ENCODE data around the gene SS18L1. TPM values are rescaled to one million over a fixed set of nuclear protein-coding genes. Genes with fewer than 3 reads are reported as not detected.

The SS18L1 gene
- total and polyA plus RNA-seq, 2 experiments from 2014 or later, result 2.1 to 13.0 TPM

GRCh38 chr20:62210496-62210855 is 66.9 kb downstream of the SS18L1 start:
- H3K27me3 ChIP-seq, result peaks cover 11% of the 10 kb centered on the region
- DNase-seq (ENCODE audit: low spot score), result no peak
- no peaks in the 10 kb centered on the region for H3K36me3 ChIP-seq (replicated peaks; ENCODE audit: insufficient read depth, low read depth)
- no peaks in the 10 kb centered on the region for H3K79me2 ChIP-seq
- no peak for TF ChIP-seq EZH2 (IDR thresholded peaks at IDR 0.05; ENCODE audit: borderline replicate concordance)
- TF ChIP-seq EZH2phosphoT487 (IDR thresholded peaks at IDR 0.05; ENCODE audit: low read depth, severe bottlenecking, unreplicated experiment), result no peak
- no peak for TF ChIP-seq CTCF (IDR thresholded peaks at IDR 0.05; ENCODE audit: poor library complexity)
- WGBS (ENCODE audit: low lambda C conversion rate, missing lambda C conversion rate), result 88% methylated on average over 20 of the region's 21 CpGs
- H2AFZ ChIP-seq, result no peak overlapping the region
- no peak overlapping the region for H3K4me3 ChIP-seq
- no peaks in the 10 kb centered on the region for H3K9me2 ChIP-seq (replicated peaks; ENCODE audit: insufficient read depth)
- no peaks in the 10 kb centered on the region for H3K9me3 ChIP-seq (ENCODE audit: low read depth)
- H3K27ac ChIP-seq, result no peak overlapping the region
- no peaks in the 10 kb centered on the region for H3K4me1 ChIP-seq (ENCODE audit: insufficient read depth)
- no peak overlapping the region for H3K4me2 ChIP-seq
- H4K20me1 ChIP-seq (ENCODE audit: insufficient read depth, poor library complexity, severe bottlenecking), result no peaks in the 10 kb centered on the region

- H4K20me1 ChIP-seq (ENCODE audit: insufficient read depth, poor library complexity, severe bottlenecking), result no peaks in the 10 kb centered on the region
- H3K4me3 ChIP-seq, result no peak overlapping the region
- TF ChIP-seq EZH2 (IDR thresholded peaks at IDR 0.05; ENCODE audit: borderline replicate concordance), result no peak
- no peak for TF ChIP-seq EZH2phosphoT487 (IDR thresholded peaks at IDR 0.05; ENCODE audit: low read depth, severe bottlenecking, unreplicated experiment)
- no peak for TF ChIP-seq CTCF (IDR thresholded peaks at IDR 0.05; ENCODE audit: poor library complexity)
- H3K27me3 ChIP-seq, result peaks cover 11% of the 10 kb centered on the region
- no peaks in the 10 kb centered on the region for H3K9me2 ChIP-seq (replicated peaks; ENCODE audit: insufficient read depth)
- no peak overlapping the region for H3K4me2 ChIP-seq
- H3K27ac ChIP-seq, result no peak overlapping the region
- no peaks in the 10 kb centered on the region for H3K36me3 ChIP-seq (replicated peaks; ENCODE audit: insufficient read depth, low read depth)
- no peaks in the 10 kb centered on the region for H3K9me3 ChIP-seq (ENCODE audit: low read depth)
- H2AFZ ChIP-seq, result no peak overlapping the region
- WGBS (ENCODE audit: low lambda C conversion rate, missing lambda C conversion rate), result 88% methylated on average over 8 of the region's 8 CpGs
- no peaks in the 10 kb centered on the region for H3K79me2 ChIP-seq
- no peak for DNase-seq (ENCODE audit: low spot score)
- no peaks in the 10 kb centered on the region for H3K4me1 ChIP-seq (ENCODE audit: insufficient read depth)
These were observed 67.6 kb downstream of the SS18L1 start for GRCh38 chr20:62211216-62211615.

GRCh38 chr20:62211769-62212288 is 68.3 kb downstream of the SS18L1 start:
- Histone ChIP-seq H2AFZ (no peak overlapping the region), H3K4me3 (no peak overlapping the region), H4K20me1 (ENCODE audit: insufficient read depth, poor library complexity, severe bottlenecking) (no peaks in the 10 kb centered on the region), H3K4me2 (no peak overlapping the region), H3K9me3 (ENCODE audit: low read depth) (no peaks in the 10 kb centered on the region), H3K79me2 (no peaks in the 10 kb centered on the region), H3K9me2 (replicated peaks; ENCODE audit: insufficient read depth) (no peaks in the 10 kb centered on the region), H3K27ac (no peak overlapping the region), H3K4me1 (ENCODE audit: insufficient read depth) (no peaks in the 10 kb centered on the region), H3K27me3 (peaks cover 17% of the 10 kb centered on the region), H3K36me3 (replicated peaks; ENCODE audit: insufficient read depth, low read depth) (no peaks in the 10 kb centered on the region)
- DNase-seq (ENCODE audit: low spot score), result no peak
- 76% methylated on average over 9 of the region's 9 CpGs for WGBS (ENCODE audit: low lambda C conversion rate, missing lambda C conversion rate)
- TF ChIP-seq EZH2 (IDR thresholded peaks at IDR 0.05; ENCODE audit: borderline replicate concordance) (no peak), EZH2phosphoT487 (IDR thresholded peaks at IDR 0.05; ENCODE audit: low read depth, severe bottlenecking, unreplicated experiment) (no peak), CTCF (IDR thresholded peaks at IDR 0.05; ENCODE audit: poor library complexity) (no peak)

- no peak for DNase-seq (ENCODE audit: low spot score)
- H3K36me3 ChIP-seq (replicated peaks; ENCODE audit: insufficient read depth, low read depth), result no peaks in the 10 kb centered on the region
- no peak overlapping the region for H3K4me3 ChIP-seq
- H3K9me3 ChIP-seq (ENCODE audit: low read depth), result no peaks in the 10 kb centered on the region
- H3K4me2 ChIP-seq, result no peak overlapping the region
- no peak overlapping the region for H2AFZ ChIP-seq
- H3K79me2 ChIP-seq, result no peaks in the 10 kb centered on the region
- no peak overlapping the region for H3K27ac ChIP-seq
- no peaks in the 10 kb centered on the region for H3K4me1 ChIP-seq (ENCODE audit: insufficient read depth)
- H3K9me2 ChIP-seq (replicated peaks; ENCODE audit: insufficient read depth), result no peaks in the 10 kb centered on the region
- TF ChIP-seq EZH2phosphoT487 (IDR thresholded peaks at IDR 0.05; ENCODE audit: low read depth, severe bottlenecking, unreplicated experiment) (no peak), CTCF (IDR thresholded peaks at IDR 0.05; ENCODE audit: poor library complexity) (no peak), EZH2 (IDR thresholded peaks at IDR 0.05; ENCODE audit: borderline replicate concordance) (no peak)
- peaks cover 21% of the 10 kb centered on the region for H3K27me3 ChIP-seq
- H4K20me1 ChIP-seq (ENCODE audit: insufficient read depth, poor library complexity, severe bottlenecking), result no peaks in the 10 kb centered on the region
- WGBS (ENCODE audit: low lambda C conversion rate, missing lambda C conversion rate), result 52% methylated on average over 10 of the region's 10 CpGs
These were observed 68.7 kb downstream of the SS18L1 start for GRCh38 chr20:62212299-62212698.
